WTC11 (cell line): ENCODE data around the gene HID1. TPM values are rescaled to one million over a fixed set of nuclear protein-coding genes. Genes with fewer than 3 reads are reported as not detected.

Experiments
- ATAC-seq: fragments of 200-7000 bp; cut with Tn5 transposase; 2 replicates; pipeline ENCODE4 v1.10.0; 2021; ENCODE audit warnings: mild to moderate bottlenecking, moderate library complexity
- CTCF ChIA-PET: fragments of 300-600 bp; sonication (Branson Sonifier 250); formaldehyde crosslinking; loops from one replicate; lab custom pipeline; 2021; ENCODE audit warnings: antibody characterized with exemption; lab: Charles Lee
- POLR2A ChIA-PET: fragments of 350-600 bp; sonication (Branson Sonifier 250); formaldehyde crosslinking; loops from one replicate; lab custom pipeline; 2021; ENCODE audit warnings: antibody characterized with exemption; lab: Charles Lee
- DNase-seq: peaks from one replicate; pipeline ENCODE4 v3.0.0; 2021; ENCODE audit warnings: low spot score
- H3K27ac Mint-ChIP-seq: 2 replicates; pipeline ENCODE4 v1.8.0; 2021; ENCODE audit warnings: mixed read lengths
- H3K27me3 Mint-ChIP-seq: 2 replicates; pipeline ENCODE4 v1.8.0; 2021; ENCODE audit warnings: low read depth, mild to moderate bottlenecking, moderate library complexity, mixed read lengths
- H3K36me3 Mint-ChIP-seq: 2 replicates; pipeline ENCODE4 v1.8.0; 2021; ENCODE audit warnings: mixed read lengths
- H3K4me1 Mint-ChIP-seq: 2 replicates; pipeline ENCODE4 v1.8.0; 2022; ENCODE audit warnings: mixed read lengths
- H3K4me3 Mint-ChIP-seq: 2 replicates; pipeline ENCODE4 v1.8.0; 2021; ENCODE audit warnings: mild to moderate bottlenecking, moderate library complexity, mixed read lengths
- H3K9me3 Mint-ChIP-seq: 2 replicates; pipeline ENCODE4 v1.8.0; 2021; ENCODE audit warnings: mixed read lengths
- ATF1 ChIP-seq: sonication (generic); formaldehyde crosslinking; IDR thresholded peaks from 2 replicates; pipeline ENCODE4 v1.8.1; 2023; ENCODE audit warnings: mild to moderate bottlenecking, moderate library complexity, missing genetic modification reagents
- CREM ChIP-seq: sonication (generic); formaldehyde crosslinking; IDR thresholded peaks from 2 replicates; pipeline ENCODE4 v1.8.1; 2022; ENCODE audit warnings: mild to moderate bottlenecking, missing genetic modification reagents, moderate library complexity
- ETV6 ChIP-seq: sonication (generic); formaldehyde crosslinking; IDR thresholded peaks from 2 replicates; pipeline ENCODE4 v1.8.1; 2022; ENCODE audit warnings: mild to moderate bottlenecking, missing genetic modification reagents
- GABPB1 ChIP-seq: sonication (generic); formaldehyde crosslinking; IDR thresholded peaks from 2 replicates; pipeline ENCODE4 v1.8.1; 2023; ENCODE audit warnings: mild to moderate bottlenecking, missing genetic modification reagents
- GRHL2 ChIP-seq: fragments of 250-450 bp; sonication (Bioruptor Pico); IDR thresholded peaks from 2 replicates; pipeline ENCODE4 v1.8.0; 2022; ENCODE audit warnings: mild to moderate bottlenecking, moderate library complexity; ENCODE audit not compliant: insufficient replicate concordance, severe bottlenecking
- GTF2I ChIP-seq: fragments of 250-450 bp; sonication (Bioruptor Pico); conservative IDR thresholded peaks from 2 replicates; pipeline ENCODE4 v1.4.0; 2021; ENCODE audit warnings: mild to moderate bottlenecking
- JAZF1 ChIP-seq: fragments of 250-450 bp; sonication (Bioruptor Pico); IDR thresholded peaks from 2 replicates; pipeline ENCODE4 v1.9.0; 2021; ENCODE audit warnings: moderate library complexity, mild to moderate bottlenecking, inconsistent platforms
- JUN ChIP-seq: sonication (generic); formaldehyde crosslinking; IDR thresholded peaks from 2 replicates; pipeline ENCODE4 v1.8.0; 2023; ENCODE audit warnings: mild to moderate bottlenecking, missing genetic modification reagents
- KAT7 ChIP-seq: sonication (generic); formaldehyde crosslinking; IDR thresholded peaks from 2 replicates; pipeline ENCODE4 v1.8.1; 2023; ENCODE audit warnings: missing genetic modification reagents, mild to moderate bottlenecking, borderline replicate concordance
- NFYB ChIP-seq: sonication (generic); formaldehyde crosslinking; conservative IDR thresholded peaks from 2 replicates; pipeline ENCODE4 v1.8.0; 2022; ENCODE audit warnings: low read depth, missing genetic modification reagents
- NR1H2 ChIP-seq: sonication (generic); formaldehyde crosslinking; IDR thresholded peaks from 2 replicates; pipeline ENCODE4 v1.9.0; 2021; ENCODE audit warnings: mild to moderate bottlenecking, moderate library complexity, missing genetic modification reagents
- NR3C1 ChIP-seq: sonication (generic); formaldehyde crosslinking; conservative IDR thresholded peaks from 2 replicates; pipeline ENCODE4 v1.8.1; 2023; ENCODE audit warnings: low read depth, mild to moderate bottlenecking, missing genetic modification reagents
- RORB ChIP-seq: fragments of 250-450 bp; sonication (Bioruptor Pico); IDR thresholded peaks from 2 replicates; pipeline ENCODE4 v1.9.0; 2021; ENCODE audit warnings: mild to moderate bottlenecking
- SP1 ChIP-seq: sonication (generic); formaldehyde crosslinking; conservative IDR thresholded peaks from 2 replicates; pipeline ENCODE4 v1.8.1; 2022; ENCODE audit warnings: missing genetic modification reagents
- TCF7 ChIP-seq: sonication (generic); formaldehyde crosslinking; IDR thresholded peaks from 2 replicates; pipeline ENCODE4 v1.8.0; 2022; ENCODE audit warnings: mild to moderate bottlenecking, low read depth, missing genetic modification reagents, moderate library complexity
- TP53 ChIP-seq: sonication (generic); formaldehyde crosslinking; IDR thresholded peaks from 2 replicates; pipeline ENCODE4 v1.8.1; 2023; ENCODE audit warnings: mild to moderate bottlenecking, missing genetic modification reagents
- ZNF121 ChIP-seq: sonication (generic); formaldehyde crosslinking; IDR thresholded peaks from 2 replicates; pipeline ENCODE4 v1.8.0; 2023; ENCODE audit warnings: missing genetic modification reagents
- ZNF138 ChIP-seq: sonication (generic); formaldehyde crosslinking; conservative IDR thresholded peaks from 2 replicates; pipeline ENCODE4 v1.8.1; 2022; ENCODE audit warnings: mild to moderate bottlenecking, moderate library complexity, missing genetic modification reagents
- ZNF232 ChIP-seq: sonication (generic); formaldehyde crosslinking; IDR thresholded peaks from 2 replicates; pipeline ENCODE4 v1.8.0; 2022; ENCODE audit warnings: mild to moderate bottlenecking, missing genetic modification reagents
- ZNF396 ChIP-seq: fragments of 250-450 bp; sonication (Bioruptor Pico); IDR thresholded peaks from 2 replicates; pipeline ENCODE4 v1.8.0; 2021; ENCODE audit warnings: mild to moderate bottlenecking, moderate library complexity, borderline replicate concordance
- ZNF671 ChIP-seq: fragments of 250-450 bp; sonication (Bioruptor Pico); IDR thresholded peaks from 2 replicates; pipeline ENCODE4 v1.8.0; 2021; ENCODE audit warnings: mild to moderate bottlenecking
- total RNA-seq: library from RNA; stranded (reverse); gene quantifications from 3 replicates; pipeline ENCODE4 v1.2.3, GENCODE V29; 2021
- TF ChIP-seq, protein P1 (sequence below): sonication (generic); formaldehyde crosslinking; IDR thresholded peaks from 2 replicates; pipeline ENCODE4 v1.8.1; 2023; ENCODE audit warnings: mild to moderate bottlenecking, moderate library complexity, missing genetic modification reagents
- TF ChIP-seq, protein P2 (sequence below): sonication (generic); formaldehyde crosslinking; IDR thresholded peaks from 2 replicates; pipeline ENCODE4 v1.8.1; 2022; ENCODE audit warnings: mild to moderate bottlenecking, moderate library complexity, missing genetic modification reagents
- TF ChIP-seq, protein P3 (sequence below): sonication (generic); formaldehyde crosslinking; IDR thresholded peaks from 2 replicates; pipeline ENCODE4 v1.8.0; 2022; ENCODE audit warnings: mild to moderate bottlenecking, missing genetic modification reagents
- TF ChIP-seq, protein P4 (sequence below): sonication (generic); formaldehyde crosslinking; IDR thresholded peaks from 2 replicates; pipeline ENCODE4 v1.8.0; 2023; ENCODE audit warnings: missing genetic modification reagents
- TF ChIP-seq, protein P5 (sequence below): sonication (generic); formaldehyde crosslinking; IDR thresholded peaks from 2 replicates; pipeline ENCODE4 v1.8.0; 2022; ENCODE audit warnings: missing genetic modification reagents
- TF ChIP-seq, protein P6 (sequence below): sonication (generic); formaldehyde crosslinking; IDR thresholded peaks from 2 replicates; pipeline ENCODE4 v1.8.0; 2022; ENCODE audit warnings: mild to moderate bottlenecking, missing genetic modification reagents

HID1 gene
- total RNA-seq, 1 experiment from 2014 or later, result 16.7 TPM

DNA sequence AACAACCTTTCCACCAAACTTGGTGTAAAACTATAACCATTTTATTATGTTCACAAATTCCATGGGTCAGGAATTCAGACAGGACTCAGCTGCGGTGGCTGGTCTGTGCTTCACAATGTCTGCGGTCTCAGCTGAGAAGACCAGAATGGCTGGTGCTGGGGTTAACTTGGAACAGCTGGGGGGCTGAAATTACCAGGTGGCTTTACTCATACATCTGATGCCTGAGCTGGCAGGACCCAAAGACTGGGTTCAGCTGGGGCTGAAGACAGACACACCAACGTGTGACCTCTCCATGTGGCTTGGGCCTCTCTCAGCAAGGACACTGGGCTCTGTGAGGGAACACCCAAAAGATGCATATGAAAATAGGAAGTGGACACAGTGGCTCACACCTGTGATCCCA lies 5.7 kb upstream of the HID1 start:
- no peak for TF ChIP-seq NR3C1
- no peak for TF ChIP-seq GTF2I
- TF ChIP-seq, protein P1, sequence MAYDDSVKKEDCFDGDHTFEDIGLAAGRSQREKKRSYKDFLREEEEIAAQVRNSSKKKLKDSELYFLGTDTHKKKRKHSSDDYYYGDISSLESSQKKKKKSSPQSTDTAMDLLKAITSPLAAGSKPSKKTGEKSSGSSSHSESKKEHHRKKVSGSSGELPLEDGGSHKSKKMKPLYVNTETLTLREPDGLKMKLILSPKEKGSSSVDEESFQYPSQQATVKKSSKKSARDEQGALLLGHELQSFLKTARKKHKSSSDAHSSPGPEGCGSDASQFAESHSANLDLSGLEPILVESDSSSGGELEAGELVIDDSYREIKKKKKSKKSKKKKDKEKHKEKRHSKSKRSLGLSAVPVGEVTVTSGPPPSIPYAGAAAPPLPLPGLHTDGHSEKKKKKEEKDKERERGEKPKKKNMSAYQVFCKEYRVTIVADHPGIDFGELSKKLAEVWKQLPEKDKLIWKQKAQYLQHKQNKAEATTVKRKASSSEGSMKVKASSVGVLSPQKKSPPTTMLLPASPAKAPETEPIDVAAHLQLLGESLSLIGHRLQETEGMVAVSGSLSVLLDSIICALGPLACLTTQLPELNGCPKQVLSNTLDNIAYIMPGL (CRISPR knock-in tag), result no peak
- TF ChIP-seq ZNF396 (CRISPR knock-in tag), result no peak
- TF ChIP-seq, protein P2, sequence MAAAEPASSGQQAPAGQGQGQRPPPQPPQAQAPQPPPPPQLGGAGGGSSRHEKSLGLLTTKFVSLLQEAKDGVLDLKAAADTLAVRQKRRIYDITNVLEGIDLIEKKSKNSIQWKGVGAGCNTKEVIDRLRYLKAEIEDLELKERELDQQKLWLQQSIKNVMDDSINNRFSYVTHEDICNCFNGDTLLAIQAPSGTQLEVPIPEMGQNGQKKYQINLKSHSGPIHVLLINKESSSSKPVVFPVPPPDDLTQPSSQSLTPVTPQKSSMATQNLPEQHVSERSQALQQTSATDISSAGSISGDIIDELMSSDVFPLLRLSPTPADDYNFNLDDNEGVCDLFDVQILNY (CRISPR knock-in tag), result no peak
- no peak for TF ChIP-seq ZNF232 (CRISPR knock-in tag)
- TF ChIP-seq JAZF1 (CRISPR knock-in tag), result no peak
- no peak for TF ChIP-seq RORB (CRISPR knock-in tag)
- TF ChIP-seq SP1 (CRISPR knock-in tag), result no peak
- no peak for TF ChIP-seq GRHL2 (CRISPR knock-in tag)
- no peak for TF ChIP-seq CREM
- TF ChIP-seq, protein P3, sequence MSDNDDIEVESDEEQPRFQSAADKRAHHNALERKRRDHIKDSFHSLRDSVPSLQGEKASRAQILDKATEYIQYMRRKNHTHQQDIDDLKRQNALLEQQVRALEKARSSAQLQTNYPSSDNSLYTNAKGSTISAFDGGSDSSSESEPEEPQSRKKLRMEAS (CRISPR knock-in tag), result no peak
- TF ChIP-seq TCF7 (CRISPR knock-in tag), result no peak
- TF ChIP-seq ZNF671 (CRISPR knock-in tag), result no peak
- TF ChIP-seq ZNF138 (CRISPR knock-in tag), result no peak
- DNase-seq (no peak), ATAC-seq (no peak)
- ChIA-PET CTCF (interaction anchor here (1.0 to 1.6 kb wide), 2 partner anchors 16 to 19 kb away, joined by 3 read pairs; no protein-coding TSS in a partner anchor), POLR2A (no interaction called here)
- Mint-ChIP-seq H3K9me3 (no peaks in the 10 kb centered on the region), H3K36me3 (no peaks in the 10 kb centered on the region), H3K4me3 (no peak overlapping the region), H3K27ac (no peak overlapping the region), H3K4me1 (peaks cover 10% of the 10 kb centered on the region), H3K27me3 (peaks cover 61% of the 10 kb centered on the region)

DNA sequence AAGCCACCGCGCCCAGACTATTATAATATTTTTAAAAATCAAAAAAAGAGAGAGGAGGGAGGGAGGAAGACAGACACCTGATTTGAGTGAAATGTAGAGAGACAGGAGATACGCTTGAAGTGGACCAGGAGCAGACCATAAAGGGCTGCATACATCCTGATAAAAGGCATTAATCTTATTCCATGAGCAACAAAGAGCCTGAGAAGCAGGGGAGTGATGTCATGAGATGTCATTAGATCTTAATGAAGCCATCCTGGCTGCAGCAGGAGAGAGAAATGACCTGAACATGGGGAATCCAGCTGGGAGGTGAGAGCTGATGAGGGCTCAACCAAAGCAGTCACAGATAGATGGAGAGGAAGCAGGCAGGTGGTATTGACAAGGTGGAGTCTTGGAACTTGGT lies 5.2 kb upstream of the HID1 start:
- Mint-ChIP-seq H3K27ac (no peak overlapping the region), H3K9me3 (no peaks in the 10 kb centered on the region), H3K4me3 (no peak overlapping the region), H3K36me3 (no peaks in the 10 kb centered on the region), H3K4me1 (peaks cover 13% of the 10 kb centered on the region), H3K27me3 (peaks cover 66% of the 10 kb centered on the region)
- TF ChIP-seq, protein P4, sequence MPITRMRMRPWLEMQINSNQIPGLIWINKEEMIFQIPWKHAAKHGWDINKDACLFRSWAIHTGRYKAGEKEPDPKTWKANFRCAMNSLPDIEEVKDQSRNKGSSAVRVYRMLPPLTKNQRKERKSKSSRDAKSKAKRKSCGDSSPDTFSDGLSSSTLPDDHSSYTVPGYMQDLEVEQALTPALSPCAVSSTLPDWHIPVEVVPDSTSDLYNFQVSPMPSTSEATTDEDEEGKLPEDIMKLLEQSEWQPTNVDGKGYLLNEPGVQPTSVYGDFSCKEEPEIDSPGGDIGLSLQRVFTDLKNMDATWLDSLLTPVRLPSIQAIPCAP (CRISPR knock-in tag), result no peak
- no peak for TF ChIP-seq NFYB (CRISPR knock-in tag)
- no peak for TF ChIP-seq ATF1 (CRISPR knock-in tag)
- TF ChIP-seq RORB (CRISPR knock-in tag), result no peak
- TF ChIP-seq ZNF121, result no peak
- no peak for ATAC-seq
- DNase-seq, result no peak
- ChIA-PET POLR2A (no interaction called here), CTCF (interaction anchor here (1.0 to 1.6 kb wide), 3 partner anchors 16 to 77 kb away, joined by 3 read pairs; no protein-coding TSS in a partner anchor)

DNA sequence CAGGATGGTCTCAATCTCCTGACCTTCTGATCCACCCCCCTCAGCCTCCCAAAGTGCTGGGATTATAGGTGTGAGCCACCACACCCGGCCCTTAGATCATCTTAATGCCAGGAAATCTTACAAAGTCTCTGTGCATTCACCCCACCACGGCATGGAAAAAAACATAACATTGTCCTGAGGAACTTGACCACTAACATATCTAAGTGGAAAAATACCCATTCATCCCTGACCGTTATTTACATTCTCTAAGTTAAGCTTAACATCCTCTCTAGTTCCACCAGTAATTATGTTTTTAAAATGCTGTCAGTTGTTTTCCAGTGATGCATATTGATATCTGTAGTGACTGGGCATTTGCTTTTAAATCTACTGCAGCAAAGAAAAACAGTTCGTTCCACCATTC lies 3.4 kb upstream of the HID1 start:
- CTCF ChIA-PET, result no interaction called here
- Mint-ChIP-seq H3K27ac (no peak overlapping the region), H3K4me1 (peaks cover 3% of the 10 kb centered on the region), H3K27me3 (peaks cover 67% of the 10 kb centered on the region), H3K4me3 (no peak overlapping the region), H3K36me3 (no peaks in the 10 kb centered on the region), H3K9me3 (no peaks in the 10 kb centered on the region)
- POLR2A ChIA-PET, result no interaction called here
- DNase-seq, result no peak
- ATAC-seq, result no peak
- no peak for TF ChIP-seq NR1H2 (CRISPR knock-in tag)
- TF ChIP-seq, protein P5, sequence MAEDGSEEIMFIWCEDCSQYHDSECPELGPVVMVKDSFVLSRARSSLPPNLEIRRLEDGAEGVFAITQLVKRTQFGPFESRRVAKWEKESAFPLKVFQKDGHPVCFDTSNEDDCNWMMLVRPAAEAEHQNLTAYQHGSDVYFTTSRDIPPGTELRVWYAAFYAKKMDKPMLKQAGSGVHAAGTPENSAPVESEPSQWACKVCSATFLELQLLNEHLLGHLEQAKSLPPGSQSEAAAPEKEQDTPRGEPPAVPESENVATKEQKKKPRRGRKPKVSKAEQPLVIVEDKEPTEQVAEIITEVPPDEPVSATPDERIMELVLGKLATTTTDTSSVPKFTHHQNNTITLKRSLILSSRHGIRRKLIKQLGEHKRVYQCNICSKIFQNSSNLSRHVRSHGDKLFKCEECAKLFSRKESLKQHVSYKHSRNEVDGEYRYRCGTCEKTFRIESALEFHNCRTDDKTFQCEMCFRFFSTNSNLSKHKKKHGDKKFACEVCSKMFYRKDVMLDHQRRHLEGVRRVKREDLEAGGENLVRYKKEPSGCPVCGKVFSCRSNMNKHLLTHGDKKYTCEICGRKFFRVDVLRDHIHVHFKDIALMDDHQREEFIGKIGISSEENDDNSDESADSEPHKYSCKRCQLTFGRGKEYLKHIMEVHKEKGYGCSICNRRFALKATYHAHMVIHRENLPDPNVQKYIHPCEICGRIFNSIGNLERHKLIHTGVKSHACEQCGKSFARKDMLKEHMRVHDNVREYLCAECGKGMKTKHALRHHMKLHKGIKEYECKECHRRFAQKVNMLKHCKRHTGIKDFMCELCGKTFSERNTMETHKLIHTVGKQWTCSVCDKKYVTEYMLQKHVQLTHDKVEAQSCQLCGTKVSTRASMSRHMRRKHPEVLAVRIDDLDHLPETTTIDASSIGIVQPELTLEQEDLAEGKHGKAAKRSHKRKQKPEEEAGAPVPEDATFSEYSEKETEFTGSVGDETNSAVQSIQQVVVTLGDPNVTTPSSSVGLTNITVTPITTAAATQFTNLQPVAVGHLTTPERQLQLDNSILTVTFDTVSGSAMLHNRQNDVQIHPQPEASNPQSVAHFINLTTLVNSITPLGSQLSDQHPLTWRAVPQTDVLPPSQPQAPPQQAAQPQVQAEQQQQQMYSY, result no peak
- TF ChIP-seq GABPB1 (CRISPR knock-in tag), result no peak
- no peak for TF ChIP-seq JUN (CRISPR knock-in tag)
- no peak for TF ChIP-seq RORB (CRISPR knock-in tag)
- TF ChIP-seq, protein P6, sequence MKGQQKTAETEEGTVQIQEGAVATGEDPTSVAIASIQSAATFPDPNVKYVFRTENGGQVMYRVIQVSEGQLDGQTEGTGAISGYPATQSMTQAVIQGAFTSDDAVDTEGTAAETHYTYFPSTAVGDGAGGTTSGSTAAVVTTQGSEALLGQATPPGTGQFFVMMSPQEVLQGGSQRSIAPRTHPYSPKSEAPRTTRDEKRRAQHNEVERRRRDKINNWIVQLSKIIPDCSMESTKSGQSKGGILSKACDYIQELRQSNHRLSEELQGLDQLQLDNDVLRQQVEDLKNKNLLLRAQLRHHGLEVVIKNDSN (CRISPR knock-in tag), result no peak
- TF ChIP-seq, protein P2 (CRISPR knock-in tag), result no peak
- TF ChIP-seq TP53 (CRISPR knock-in tag), result no peak
- no peak for TF ChIP-seq ETV6 (CRISPR knock-in tag)
- no peak for TF ChIP-seq KAT7 (CRISPR knock-in tag)
